Esophagus muscularis mucosa (tissue), 4 donors: Measurements from ENCODE around the gene CLEC4G. TPM values are rescaled to one million over a fixed set of nuclear protein-coding genes. Genes with fewer than 3 reads are reported as not detected.

Source experiments
- DNase-seq: peaks from one replicate; pipeline ENCODE4 v3.0.0-alpha.2; 2017; ENCODE audit errors: extremely low spot score
- H3K27ac ChIP-seq, 4 donors: fragments of 200-600 bp; sonication (generic); replicated peaks in 1 of 4; 1 replicate in 3 of 4; 2 replicates in 1 of 4; pipeline ENCODE4 v1.5.1; 2016 to 2019; ENCODE audit warnings: mild to moderate bottlenecking in 1 of 4
- H3K27me3 ChIP-seq, 4 donors: fragments of 200-600 bp; sonication (generic); one replicate each; pipeline versions ENCODE4 v1.5.1 to v1.6.0; 2016 to 2019
- H3K36me3 ChIP-seq, 4 donors: fragments of 200-600 bp; sonication (generic); one replicate each; pipeline ENCODE4 v1.5.1; 2016 to 2019
- H3K4me1 ChIP-seq, 4 donors: fragments of 200-600 bp; sonication (generic); one replicate each; pipeline ENCODE4 v1.5.1; 2016 to 2019
- H3K4me3 ChIP-seq, 4 donors: fragments of 200-600 bp; sonication (generic); 1 replicate in 2 of 4; 2 replicates in 2 of 4; pipeline ENCODE4 v1.5.1; 2016 to 2019; ENCODE audit warnings: mild to moderate bottlenecking in 4 of 4, moderate library complexity in 1 of 4
- H3K9me3 ChIP-seq, 4 donors: fragments of 200-600 bp; sonication (generic); 1 replicate in 3 of 4; 2 replicates in 1 of 4; pipeline ENCODE4 v1.5.1; 2016 to 2019
- CTCF ChIP-seq, 3 experiments: fragments of 200-600 bp in 2 of 3; fragments of 450-650 bp in 1 of 3; sonication (generic) in 2 of 3; IDR thresholded peaks; one replicate each; pipeline ENCODE4 v1.5.1; 2017 to 2019; ENCODE audit warnings: antibody characterized with exemption in 3 of 3, mild to moderate bottlenecking in 2 of 3, moderate library complexity in 1 of 3
- EP300 ChIP-seq: sonication (generic); formaldehyde crosslinking; IDR thresholded peaks from one replicate; pipeline ENCODE4 v1.6.1; 2017; ENCODE audit warnings: antibody characterized with exemption
- POLR2A ChIP-seq: fragments of 450-650 bp; IDR thresholded peaks from one replicate; pipeline ENCODE4 v1.6.1; 2017; ENCODE audit warnings: antibody characterized with exemption, moderate library complexity, mild to moderate bottlenecking, low read depth
- POLR2AphosphoS5 ChIP-seq, 2 donors: sonication (generic); formaldehyde crosslinking; IDR thresholded peaks; one replicate each; pipeline ENCODE4 v1.6.1; 2017; ENCODE audit warnings: antibody characterized with exemption in 2 of 2
- WGBS: methylation state at CpG from one replicate; pipeline ENCODE4 v1.1.5; 2018; 5-methylcytosine and 5-hydroxymethylcytosine counted together
- intact Hi-C: fragments of 100-400 bp; cut with DNase I; formaldehyde crosslinking; loops from one replicate; pipeline ENCODE4 v1.15.1; 2023
- total RNA-seq, 4 donors: library from RNA; depleted of rRNA; stranded (reverse); fragments of >200 nt; gene quantifications; one replicate each; pipeline versions ENCODE4 v1.1.0 to v1.2.1, GENCODE V29; 2016

CLEC4G gene
- total RNA-seq, 4 donors from 2014 or later: 0.75 to 2.5 (median 1.8) TPM

- 87% methylated on average over 19 of the region's 19 CpGs for WGBS
- no peak overlapping the region for H3K27ac ChIP-seq
- peaks cover 0 to 47% (median 0%) of the 10 kb centered on the region in 4 donors for H3K27me3 ChIP-seq
- TF ChIP-seq POLR2A: no peak
- no peak for TF ChIP-seq POLR2AphosphoS5 (IDR thresholded peaks at IDR 0.05)
- TF ChIP-seq CTCF (IDR thresholded peaks at IDR 0.05): no peak
- no peak for TF ChIP-seq EP300
- no peaks in the 10 kb centered on the region for H3K4me1 ChIP-seq
- H3K4me3 ChIP-seq: no peak overlapping the region
- no peaks in the 10 kb centered on the region for H3K36me3 ChIP-seq
- no peaks in the 10 kb centered on the region for H3K9me3 ChIP-seq
- intact Hi-C loops: no loop called here
- DNase-seq: no peak
Observed at GRCh38 chr19:7739801-7740681, 8.1 kb upstream of the CLEC4G start.

- H3K27me3 ChIP-seq: peaks cover 0 to 49% (median 0%) of the 10 kb centered on the region in 4 donors
- intact Hi-C loops: no loop called here
- 33% methylated on average over 2 of the region's 2 CpGs for WGBS
- no peak overlapping the region for H3K4me3 ChIP-seq
- H3K36me3 ChIP-seq: no peaks in the 10 kb centered on the region
- no peak overlapping the region for H3K27ac ChIP-seq
- H3K4me1 ChIP-seq: no peaks in the 10 kb centered on the region
- no peak for TF ChIP-seq EP300
- DNase-seq: no peak
- H3K9me3 ChIP-seq: no peaks in the 10 kb centered on the region
Observed at GRCh38 chr19:7739211-7739755, 7.4 kb upstream of the CLEC4G start.

- Histone ChIP-seq H3K4me3 (no peak overlapping the region), H3K36me3 (no peaks in the 10 kb centered on the region), H3K27me3 (peaks cover 0 to 60% (median 0%) of the 10 kb centered on the region in 4 donors), H3K27ac (no peak overlapping the region), H3K4me1 (no peaks in the 10 kb centered on the region), H3K9me3 (no peaks in the 10 kb centered on the region)
- 86% methylated on average over 7 of the region's 7 CpGs for WGBS
- no peak for DNase-seq
- intact Hi-C loops: no loop called here
- no peak for TF ChIP-seq POLR2AphosphoS5 (IDR thresholded peaks at IDR 0.05)
- TF ChIP-seq EP300: no peak
- no peak for TF ChIP-seq CTCF (IDR thresholded peaks at IDR 0.05)
- TF ChIP-seq POLR2A: no peak
Observed at GRCh38 chr19:7738023-7738422, 6.1 kb upstream of the CLEC4G start.

GRCh38 chr19:7737215-7737614, 5.3 kb upstream of the CLEC4G start:
- no peak for DNase-seq
- peaks cover 0 to 64% (median 0%) of the 10 kb centered on the region in 4 donors for H3K27me3 ChIP-seq
- 84% methylated on average over 11 of the region's 11 CpGs for WGBS
- intact Hi-C loops: no loop called here
- no peak overlapping the region for H3K27ac ChIP-seq
- H3K9me3 ChIP-seq: no peaks in the 10 kb centered on the region
- TF ChIP-seq CTCF (IDR thresholded peaks at IDR 0.05) (no peak), POLR2AphosphoS5 (IDR thresholded peaks at IDR 0.05) (no peak), POLR2A (no peak), EP300 (no peak)
- no peaks in the 10 kb centered on the region for H3K4me1 ChIP-seq
- no peak overlapping the region for H3K4me3 ChIP-seq
- no peaks in the 10 kb centered on the region for H3K36me3 ChIP-seq

GRCh38 chr19:7736148-7736547, 4.2 kb upstream of the CLEC4G start:
- intact Hi-C loops: no loop called here
- H3K36me3 ChIP-seq: no peaks in the 10 kb centered on the region
- 50% methylated on average over 1 of the region's 1 CpG for WGBS
- DNase-seq: no peak
- H3K27ac ChIP-seq: no peak overlapping the region
- TF ChIP-seq POLR2AphosphoS5 (IDR thresholded peaks at IDR 0.05) (no peak), EP300 (no peak)
- peaks cover 0 to 70% (median 5%) of the 10 kb centered on the region in 4 donors for H3K27me3 ChIP-seq
- no peaks in the 10 kb centered on the region for H3K9me3 ChIP-seq
- no peaks in the 10 kb centered on the region for H3K4me1 ChIP-seq
- no peak overlapping the region for H3K4me3 ChIP-seq
